Natural killer cell (primary cell): ENCODE measurements around the gene DGKD. TPM values are rescaled to one million over a fixed set of nuclear protein-coding genes. Genes with fewer than 3 reads are reported as not detected.

ENCODE experiments used
- ATAC-seq, 3 donors: fragments of 150-1000 bp in 2 of 3; fragments of 200-7000 bp in 1 of 3; cut with Tn5 transposase; 1 replicate in 1 of 3; 2 replicates in 2 of 3; pipeline ENCODE4 v1.10.0; 2021; ENCODE audit warnings: mild to moderate bottlenecking in 2 of 3, moderate library complexity in 2 of 3
- DNase-seq, 2 donors: peaks; one replicate each; pipeline versions ENCODE4 v3.0.0 to v3.0.0-alpha.2; 2013 to 2021; ENCODE audit warnings: mixed read lengths in 1 of 2
- H3K27ac ChIP-seq: one replicate; pipeline ENCODE4 v1.5.1; 2013; ENCODE audit warnings: mild to moderate bottlenecking, low read length
- H3K27me3 ChIP-seq: one replicate; pipeline ENCODE4 v1.6.1; 2013; ENCODE audit warnings: low read length; ENCODE audit not compliant: control insufficient read depth, insufficient read depth
- H3K36me3 ChIP-seq: one replicate; pipeline ENCODE4 v1.6.1; 2013; ENCODE audit warnings: low read length; ENCODE audit not compliant: control insufficient read depth, insufficient read depth
- H3K4me1 ChIP-seq: one replicate; pipeline ENCODE4 v1.6.1; 2013; ENCODE audit warnings: low read length; ENCODE audit not compliant: control insufficient read depth, insufficient read depth
- H3K4me3 ChIP-seq: one replicate; pipeline ENCODE4 v1.5.1; 2013; ENCODE audit warnings: low read length
- H3K9me3 ChIP-seq: one replicate; pipeline ENCODE4 v1.6.1; 2013; ENCODE audit warnings: low read length; ENCODE audit not compliant: control insufficient read depth, insufficient read depth
- H3K27ac Mint-ChIP-seq, 2 donors: one replicate each; pipeline ENCODE4 v1.8.0; 2022; ENCODE audit warnings: mild to moderate bottlenecking in 2 of 2, mixed read lengths in 2 of 2, moderate library complexity in 1 of 2
- H3K27me3 Mint-ChIP-seq, 2 donors: one replicate each; pipeline ENCODE4 v1.8.0; 2022; ENCODE audit warnings: low read depth in 2 of 2, mixed read lengths in 2 of 2
- H3K36me3 Mint-ChIP-seq: one replicate; pipeline ENCODE4 v1.8.0; 2022; ENCODE audit warnings: mixed read lengths
- H3K4me1 Mint-ChIP-seq, 2 donors: one replicate each; pipeline ENCODE4 v1.8.0; 2022; ENCODE audit warnings: mixed read lengths in 2 of 2
- H3K4me3 Mint-ChIP-seq: one replicate; pipeline ENCODE4 v1.8.0; 2022; ENCODE audit warnings: mild to moderate bottlenecking, moderate library complexity, mixed read lengths
- H3K9me3 Mint-ChIP-seq, 2 donors: one replicate each; pipeline ENCODE4 v1.8.0; 2022; ENCODE audit warnings: mixed read lengths in 2 of 2
- WGBS: methylation state at CpG from one replicate; pipeline ENCODE4 v1.1.7; 2013; ENCODE audit warnings: missing lambda C conversion rate; ENCODE audit not compliant: insufficient coverage; 5-methylcytosine and 5-hydroxymethylcytosine counted together
- intact Hi-C: fragments of 100-400 bp; cut with micrococcal nuclease; formaldehyde crosslinking; loops from one replicate; pipeline ENCODE4 v1.14.2; 2022
- total RNA-seq, 4 donors: library from RNA; stranded (reverse); fragments of 120-200 nt in 1 of 4; gene quantifications; one replicate each; pipeline versions ENCODE4 v1.2.3 to v1.2.4, GENCODE V29; 2013 to 2022
- TF ChIP-seq, protein P1 (sequence below): fragments of 200-600 bp; IDR thresholded peaks from one replicate; pipeline ENCODE4 v1.8.0; 2022; ENCODE audit warnings: antibody characterized with exemption

The DGKD gene
- total RNA-seq, 3 donors from 2014 or later (not counting 1 experiment from before 2014, with no cell fraction given): 299 to 456 (median 329) TPM

DNA sequence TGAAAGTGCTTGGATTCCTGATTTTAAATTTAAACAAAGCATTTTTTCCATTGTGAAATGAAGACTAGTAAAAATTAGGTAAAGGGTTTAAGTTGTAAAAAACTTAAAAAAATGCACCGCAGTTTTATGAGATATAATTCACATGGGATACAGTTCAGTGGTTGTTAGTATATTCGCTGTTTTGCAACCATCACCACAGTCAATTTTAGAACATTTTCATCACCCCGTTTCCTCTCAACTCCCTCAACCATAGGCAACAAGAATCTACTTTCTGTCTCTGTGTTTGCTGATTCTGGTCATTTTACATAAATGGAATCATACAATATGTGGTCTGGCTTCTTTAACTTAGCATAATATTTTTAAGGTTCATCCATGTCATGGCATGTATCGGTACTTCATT, 4.0 kb downstream of the DGKD start:
- H3K4me3 ChIP-seq: peak overlapping the region; percentile 5
- peak overlapping the region; percentile 89 for H3K27ac ChIP-seq
- peak overlapping the region; percentile 86 to 93 for H3K27ac Mint-ChIP-seq
- WGBS: 14% methylated on average over 1 of the region's 4 CpGs
- H3K36me3 Mint-ChIP-seq: no peaks in the 10 kb centered on the region
- DNase-seq (no peak), ATAC-seq (peak; percentile 21 to 43 (median 38))
- no peaks in the 10 kb centered on the region for H3K9me3 Mint-ChIP-seq
- peaks cover 80 to 86% of the 10 kb centered on the region in 2 donors for H3K4me1 Mint-ChIP-seq
- H3K4me3 Mint-ChIP-seq: peak overlapping the region; percentile 83
- no peaks in the 10 kb centered on the region for H3K27me3 Mint-ChIP-seq
- intact Hi-C loops: loop anchor here (1.0 to 5.0 kb wide), 5 partner anchors 27 to 106 kb away; partner anchors contain the start of gene ATG16L1
- peaks cover 5% of the 10 kb centered on the region for H3K36me3 ChIP-seq
- TF ChIP-seq, protein P1, sequence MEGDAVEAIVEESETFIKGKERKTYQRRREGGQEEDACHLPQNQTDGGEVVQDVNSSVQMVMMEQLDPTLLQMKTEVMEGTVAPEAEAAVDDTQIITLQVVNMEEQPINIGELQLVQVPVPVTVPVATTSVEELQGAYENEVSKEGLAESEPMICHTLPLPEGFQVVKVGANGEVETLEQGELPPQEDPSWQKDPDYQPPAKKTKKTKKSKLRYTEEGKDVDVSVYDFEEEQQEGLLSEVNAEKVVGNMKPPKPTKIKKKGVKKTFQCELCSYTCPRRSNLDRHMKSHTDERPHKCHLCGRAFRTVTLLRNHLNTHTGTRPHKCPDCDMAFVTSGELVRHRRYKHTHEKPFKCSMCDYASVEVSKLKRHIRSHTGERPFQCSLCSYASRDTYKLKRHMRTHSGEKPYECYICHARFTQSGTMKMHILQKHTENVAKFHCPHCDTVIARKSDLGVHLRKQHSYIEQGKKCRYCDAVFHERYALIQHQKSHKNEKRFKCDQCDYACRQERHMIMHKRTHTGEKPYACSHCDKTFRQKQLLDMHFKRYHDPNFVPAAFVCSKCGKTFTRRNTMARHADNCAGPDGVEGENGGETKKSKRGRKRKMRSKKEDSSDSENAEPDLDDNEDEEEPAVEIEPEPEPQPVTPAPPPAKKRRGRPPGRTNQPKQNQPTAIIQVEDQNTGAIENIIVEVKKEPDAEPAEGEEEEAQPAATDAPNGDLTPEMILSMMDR: no peak
- H3K9me3 ChIP-seq: no peaks in the 10 kb centered on the region
- H3K4me1 ChIP-seq: peaks cover 56% of the 10 kb centered on the region
- H3K27me3 ChIP-seq: no peaks in the 10 kb centered on the region

DNA sequence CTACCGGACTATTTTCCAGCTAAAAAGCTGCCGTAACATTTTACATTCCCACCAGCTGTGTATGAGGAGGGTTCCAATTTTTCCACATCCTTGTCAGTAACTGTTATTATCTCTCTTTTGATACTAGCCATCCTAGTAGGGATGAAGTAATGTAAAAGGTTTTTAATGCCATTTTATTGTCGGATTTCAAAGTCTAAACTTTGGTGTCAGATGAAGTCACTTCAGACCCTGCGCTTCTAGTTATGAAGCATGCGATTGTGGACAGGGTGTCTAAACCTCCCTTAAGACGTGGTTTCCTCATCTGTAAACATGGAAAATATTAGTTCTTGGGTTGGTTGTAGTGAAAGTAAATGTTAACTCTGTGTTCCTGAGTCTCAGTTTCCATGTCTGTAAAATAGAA, 4.7 kb downstream of the DGKD start:
- H3K4me3 ChIP-seq: peak overlapping the region; percentile 5
- H3K4me1 ChIP-seq: peaks cover 50% of the 10 kb centered on the region
- peaks cover 2 to 3% of the 10 kb centered on the region in 2 donors for H3K9me3 Mint-ChIP-seq
- H3K9me3 ChIP-seq: peaks cover 3% of the 10 kb centered on the region
- peaks cover 11% of the 10 kb centered on the region for H3K36me3 ChIP-seq
- peaks cover 6% of the 10 kb centered on the region for H3K36me3 Mint-ChIP-seq
- WGBS: 16% methylated on average over 4 of the region's 6 CpGs
- H3K4me1 Mint-ChIP-seq: peaks cover 80 to 86% of the 10 kb centered on the region in 2 donors
- intact Hi-C loops: loop anchor here (1.0 to 5.0 kb wide), 5 partner anchors 26 to 107 kb away; partner anchors contain the start of gene ATG16L1
- H3K27ac ChIP-seq: peak overlapping the region; percentile 89
- DNase-seq: peak in 1 of 2 donors; percentile 32
- H3K27ac Mint-ChIP-seq: peak overlapping the region; percentile 86 to 93
- H3K27me3 Mint-ChIP-seq: no peaks in the 10 kb centered on the region
- H3K4me3 Mint-ChIP-seq: peak overlapping the region; percentile 83
- H3K27me3 ChIP-seq: no peaks in the 10 kb centered on the region
- TF ChIP-seq, protein P1: no peak
- ATAC-seq: peak; percentile 29 to 50 (median 40)

DNA sequence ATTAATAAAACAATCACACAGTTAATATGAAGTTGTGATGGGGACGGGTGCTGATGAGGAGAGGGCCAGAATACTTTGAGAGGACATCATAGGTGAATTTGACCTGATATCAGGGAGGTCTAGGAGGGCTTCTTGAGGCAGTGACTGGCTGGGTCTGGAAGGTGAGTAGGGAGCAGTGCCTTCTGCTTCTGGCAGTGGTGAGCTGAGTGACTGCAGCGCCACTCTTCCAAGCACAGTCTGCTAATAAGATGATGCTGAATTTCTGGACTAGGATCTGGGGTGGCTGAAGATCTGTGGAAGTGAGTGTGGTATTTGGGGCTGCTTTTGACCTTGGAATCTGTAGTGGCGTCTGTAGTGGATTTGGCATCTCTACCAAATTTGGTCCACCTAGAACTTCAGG, 5.5 kb downstream of the DGKD start:
- Histone ChIP-seq H3K4me3 (no peak overlapping the region), H3K36me3 (peaks cover 16% of the 10 kb centered on the region), H3K27ac (peak overlapping the region; percentile 89), H3K27me3 (no peaks in the 10 kb centered on the region), H3K4me1 (peaks cover 48% of the 10 kb centered on the region), H3K9me3 (peaks cover 3% of the 10 kb centered on the region)
- Mint-ChIP-seq H3K36me3 (peaks cover 14% of the 10 kb centered on the region), H3K4me3 (peak overlapping the region; percentile 83), H3K4me1 (peaks cover 87 to 93% of the 10 kb centered on the region in 2 donors), H3K27me3 (no peaks in the 10 kb centered on the region), H3K9me3 (peaks cover 2 to 3% of the 10 kb centered on the region in 2 donors), H3K27ac (peak overlapping the region; percentile 86 to 93)
- 97% methylated on average over 2 of the region's 3 CpGs for WGBS
- ATAC-seq (no peak), DNase-seq (no peak)
- TF ChIP-seq, protein P1: no peak
- intact Hi-C loops: loop anchor here (2.0 to 5.0 kb wide), 4 partner anchors 29 to 108 kb away; partner anchors contain the start of gene ATG16L1

DNA sequence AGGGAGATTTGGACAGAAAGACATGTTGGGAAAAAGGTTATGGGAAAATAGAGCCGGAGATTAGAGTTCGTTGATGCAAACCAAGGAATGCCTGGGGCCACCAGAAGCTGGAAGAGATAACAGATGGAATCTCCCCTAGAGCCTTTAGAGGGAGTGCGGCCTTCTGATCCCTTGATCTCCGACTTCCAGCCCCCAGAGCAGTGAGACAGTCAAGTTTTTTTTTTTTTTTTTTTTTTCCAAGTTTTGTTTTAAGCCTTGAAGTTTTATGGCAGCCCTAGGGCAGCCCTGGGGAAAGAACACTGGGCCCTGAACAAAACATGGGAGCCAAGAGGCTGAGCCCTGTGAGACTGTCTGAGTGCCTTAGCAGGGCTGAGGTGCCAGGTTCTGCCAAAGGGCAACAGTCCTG, 6.5 kb downstream of the DGKD start:
- Histone ChIP-seq H3K27me3 (no peaks in the 10 kb centered on the region), H3K27ac (no peak overlapping the region), H3K4me3 (no peak overlapping the region), H3K4me1 (peaks cover 40% of the 10 kb centered on the region), H3K36me3 (peaks cover 16% of the 10 kb centered on the region), H3K9me3 (peaks cover 3% of the 10 kb centered on the region)
- WGBS: 96% methylated on average over 4 of the region's 4 CpGs
- H3K27ac Mint-ChIP-seq: peak overlapping the region; percentile 86 to 93
- intact Hi-C loops: no loop called here
- H3K4me3 Mint-ChIP-seq: no peak overlapping the region
- DNase-seq (no peak), ATAC-seq (no peak)
- H3K36me3 Mint-ChIP-seq: peaks cover 14% of the 10 kb centered on the region
- H3K9me3 Mint-ChIP-seq: peaks cover 2 to 3% of the 10 kb centered on the region in 2 donors
- H3K4me1 Mint-ChIP-seq: peaks cover 84 to 91% of the 10 kb centered on the region in 2 donors
- no peaks in the 10 kb centered on the region for H3K27me3 Mint-ChIP-seq
- TF ChIP-seq, protein P1: no peak
